Measurements from ENCODE around the gene MAGI3. TPM values are rescaled to one million over a fixed set of nuclear protein-coding genes. Genes with fewer than 3 reads are reported as not detected.

Gene MAGI3
- total and polyA plus RNA-seq, 4 experiments from 2014 or later: 3.5 to 6.7 (median 5.5) TPM

DNA sequence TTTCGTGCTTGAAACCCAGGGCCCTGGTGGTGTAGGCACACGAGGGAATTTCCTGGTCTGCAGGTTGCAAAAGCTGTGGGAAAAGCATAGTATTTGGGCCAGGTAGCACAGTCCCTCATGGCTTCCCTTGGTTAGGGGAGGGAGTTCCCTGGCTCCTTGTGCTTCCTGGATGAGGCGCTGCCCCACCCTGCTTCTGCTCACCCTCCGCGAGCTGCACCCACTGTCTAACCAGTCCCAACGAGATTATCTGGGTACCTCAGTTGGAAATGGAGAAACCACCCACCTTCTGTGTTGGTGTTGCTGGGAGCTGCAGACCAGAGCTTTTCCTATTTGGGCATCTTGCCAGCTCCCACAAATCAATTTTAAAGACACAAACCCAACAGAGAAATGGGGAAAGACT lies 186.0 kb downstream of the MAGI3 start:
- H3K9me3 ChIP-seq (ENCODE audit: control insufficient read depth in 1 of 2, low read length in 2 of 2): no peaks in the 10 kb centered on the region
- peaks cover 16 to 35% of the 10 kb centered on the region in 2 donors for H3K36me3 Mint-ChIP-seq
- H3K9me3 Mint-ChIP-seq: peaks cover 0 to 32% (median 22%) of the 10 kb centered on the region in 8 donors
- no peaks in the 10 kb centered on the region for H3K27me3 ChIP-seq (ENCODE audit: insufficient read depth, low read length)
- no peaks in the 10 kb centered on the region for H3K4me1 ChIP-seq (ENCODE audit: insufficient read depth, low read length)
- H3K27ac Mint-ChIP-seq: no peak overlapping the region
- no peaks in the 10 kb centered on the region for H3K36me3 ChIP-seq (ENCODE audit: insufficient read depth, low read length)
- no peak overlapping the region for H3K4me3 Mint-ChIP-seq
- DNase-seq: no peak
- no peak overlapping the region for H3K27ac ChIP-seq (ENCODE audit: low read depth, low read length)
- ChIA-PET POLR2A (ENCODE audit: partially characterized antibody) (no interaction called here), CTCF (ENCODE audit: partially characterized antibody) (no interaction called here)
- H3K27me3 Mint-ChIP-seq: no peaks in the 10 kb centered on the region
- H3K4me1 Mint-ChIP-seq: peaks cover 0 to 3% (median 1%) of the 10 kb centered on the region in 4 donors
- intact Hi-C loops (cut with micrococcal nuclease): no loop called here
- H3K4me3 ChIP-seq (ENCODE audit: low read length in 2 of 2): no peak overlapping the region

DNA sequence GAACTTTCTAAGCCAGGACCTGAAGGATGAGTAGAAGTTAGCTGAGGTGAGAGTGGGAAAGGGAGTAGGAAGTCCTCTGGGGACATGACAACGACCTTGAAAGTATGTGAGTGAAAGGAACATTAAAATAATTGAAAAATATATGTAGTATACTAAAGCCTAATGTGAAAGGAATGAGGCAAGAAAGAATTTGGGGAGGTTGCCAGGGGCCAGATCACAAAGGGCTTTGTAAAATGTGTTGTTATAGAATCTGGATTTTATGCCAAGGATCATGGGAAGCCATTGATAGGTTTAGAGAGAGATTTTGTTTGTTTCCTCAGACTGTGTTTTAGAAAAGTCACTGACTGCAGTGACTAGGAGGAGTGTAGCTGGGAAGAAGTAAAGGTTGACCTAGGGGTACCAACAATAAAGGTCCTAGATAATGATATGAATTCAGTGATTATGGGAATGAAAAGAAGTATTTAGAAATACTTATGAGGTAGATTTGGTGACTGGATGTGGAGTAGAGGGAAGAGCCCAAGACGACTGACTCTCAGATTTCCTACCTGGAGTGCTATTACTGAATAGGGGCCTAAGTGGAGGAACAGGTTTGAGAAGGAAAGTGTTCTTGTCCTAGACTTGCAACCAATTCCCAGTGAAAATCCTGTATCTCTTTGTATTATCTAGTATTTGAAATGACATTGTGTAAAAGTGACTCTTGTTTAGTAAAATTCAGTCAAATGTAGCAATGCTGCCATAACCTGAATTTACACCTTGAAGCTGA lies 189.1 kb downstream of the MAGI3 start:
- no peak overlapping the region for H3K27ac Mint-ChIP-seq
- H3K27me3 ChIP-seq (ENCODE audit: insufficient read depth, low read length): no peaks in the 10 kb centered on the region
- ChIA-PET POLR2A (ENCODE audit: partially characterized antibody) (no interaction called here), CTCF (ENCODE audit: partially characterized antibody) (no interaction called here)
- no peaks in the 10 kb centered on the region for H3K36me3 ChIP-seq (ENCODE audit: insufficient read depth, low read length)
- no peak overlapping the region for H3K4me3 Mint-ChIP-seq
- DNase-seq: no peak
- intact Hi-C loops (cut with micrococcal nuclease): no loop called here
- no peak overlapping the region for H3K4me3 ChIP-seq (ENCODE audit: low read length in 2 of 2)
- peaks cover 0 to 17% of the 10 kb centered on the region in 2 donors for H3K36me3 Mint-ChIP-seq
- H3K4me1 Mint-ChIP-seq: peaks cover 0 to 3% (median 0%) of the 10 kb centered on the region in 4 donors
- no peaks in the 10 kb centered on the region for H3K27me3 Mint-ChIP-seq
- H3K4me1 ChIP-seq (ENCODE audit: insufficient read depth, low read length): no peaks in the 10 kb centered on the region
- H3K9me3 Mint-ChIP-seq: peaks cover 0 to 6% (median 3%) of the 10 kb centered on the region in 8 donors
- no peaks in the 10 kb centered on the region for H3K9me3 ChIP-seq (ENCODE audit: control insufficient read depth in 1 of 2, low read length in 2 of 2)
- no peak overlapping the region for H3K27ac ChIP-seq (ENCODE audit: low read depth, low read length)

DNA sequence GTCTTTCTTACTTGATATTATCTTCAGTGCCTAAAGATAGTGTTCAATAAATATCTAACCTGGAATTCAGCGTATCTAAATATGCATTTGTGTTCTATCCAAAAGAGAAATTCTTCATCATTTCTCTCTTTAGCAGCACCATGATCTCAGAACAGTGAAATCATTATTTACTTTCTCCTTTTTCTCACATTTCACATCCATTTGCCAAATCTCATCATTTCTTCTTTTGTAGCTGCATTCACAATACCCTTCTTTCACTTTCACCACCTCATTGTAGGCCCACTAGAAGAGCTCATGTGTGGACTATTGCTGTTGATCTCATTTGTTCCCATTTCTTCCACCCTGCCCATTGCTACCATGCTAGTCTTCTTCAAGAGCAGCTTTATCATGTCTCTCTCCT lies 191.0 kb downstream of the MAGI3 start:
- no peak overlapping the region for H3K4me3 ChIP-seq (ENCODE audit: low read length in 2 of 2)
- H3K4me1 Mint-ChIP-seq: no peaks in the 10 kb centered on the region
- H3K4me1 ChIP-seq (ENCODE audit: insufficient read depth, low read length): no peaks in the 10 kb centered on the region
- H3K27ac Mint-ChIP-seq: no peak overlapping the region
- H3K27me3 ChIP-seq (ENCODE audit: insufficient read depth, low read length): no peaks in the 10 kb centered on the region
- H3K9me3 Mint-ChIP-seq: peaks cover 0 to 5% (median 0%) of the 10 kb centered on the region in 8 donors
- H3K36me3 ChIP-seq (ENCODE audit: insufficient read depth, low read length): no peaks in the 10 kb centered on the region
- H3K36me3 Mint-ChIP-seq: peaks cover 4 to 24% of the 10 kb centered on the region in 2 donors
- H3K27me3 Mint-ChIP-seq: no peaks in the 10 kb centered on the region
- DNase-seq: no peak
- intact Hi-C loops (cut with micrococcal nuclease): no loop called here
- no peak overlapping the region for H3K4me3 Mint-ChIP-seq
- ChIA-PET CTCF (ENCODE audit: partially characterized antibody) (no interaction called here), POLR2A (ENCODE audit: partially characterized antibody) (no interaction called here)
- H3K27ac ChIP-seq (ENCODE audit: low read depth, low read length): no peak overlapping the region
- no peaks in the 10 kb centered on the region for H3K9me3 ChIP-seq (ENCODE audit: control insufficient read depth in 1 of 2, low read length in 2 of 2)

DNA sequence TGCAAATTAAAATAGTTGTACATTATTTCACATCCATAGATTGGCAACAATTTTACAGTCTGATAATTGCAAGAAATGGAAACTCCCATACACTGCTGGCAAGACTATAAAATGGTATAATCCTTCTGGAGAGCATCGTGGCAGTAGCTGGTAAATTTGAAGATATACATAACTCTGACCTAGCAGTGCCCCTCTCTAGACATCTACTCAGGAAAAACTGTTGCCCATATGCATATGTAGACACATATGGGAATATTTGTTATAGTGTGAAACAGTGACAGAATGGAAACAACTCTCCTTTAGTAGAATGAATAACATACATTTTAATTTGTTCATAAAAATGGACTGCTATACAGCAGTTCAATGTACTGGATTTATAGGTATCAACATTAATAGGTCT lies 191.8 kb downstream of the MAGI3 start:
- Histone ChIP-seq H3K4me1 (ENCODE audit: insufficient read depth, low read length) (no peaks in the 10 kb centered on the region), H3K27me3 (ENCODE audit: insufficient read depth, low read length) (no peaks in the 10 kb centered on the region), H3K9me3 (ENCODE audit: control insufficient read depth in 1 of 2, low read length in 2 of 2) (no peaks in the 10 kb centered on the region), H3K4me3 (ENCODE audit: low read length in 2 of 2) (no peak overlapping the region), H3K36me3 (ENCODE audit: insufficient read depth, low read length) (no peaks in the 10 kb centered on the region), H3K27ac (ENCODE audit: low read depth, low read length) (no peak overlapping the region)
- H3K27ac Mint-ChIP-seq: no peak overlapping the region
- peaks cover 0 to 3% (median 0%) of the 10 kb centered on the region in 8 donors for H3K9me3 Mint-ChIP-seq
- H3K36me3 Mint-ChIP-seq: peaks cover 5 to 21% of the 10 kb centered on the region in 2 donors
- intact Hi-C loops (cut with micrococcal nuclease): no loop called here
- ChIA-PET POLR2A (ENCODE audit: partially characterized antibody) (no interaction called here), CTCF (ENCODE audit: partially characterized antibody) (no interaction called here)
- H3K4me3 Mint-ChIP-seq: no peak overlapping the region
- no peaks in the 10 kb centered on the region for H3K4me1 Mint-ChIP-seq
- H3K27me3 Mint-ChIP-seq: no peaks in the 10 kb centered on the region
- DNase-seq: no peak

DNA sequence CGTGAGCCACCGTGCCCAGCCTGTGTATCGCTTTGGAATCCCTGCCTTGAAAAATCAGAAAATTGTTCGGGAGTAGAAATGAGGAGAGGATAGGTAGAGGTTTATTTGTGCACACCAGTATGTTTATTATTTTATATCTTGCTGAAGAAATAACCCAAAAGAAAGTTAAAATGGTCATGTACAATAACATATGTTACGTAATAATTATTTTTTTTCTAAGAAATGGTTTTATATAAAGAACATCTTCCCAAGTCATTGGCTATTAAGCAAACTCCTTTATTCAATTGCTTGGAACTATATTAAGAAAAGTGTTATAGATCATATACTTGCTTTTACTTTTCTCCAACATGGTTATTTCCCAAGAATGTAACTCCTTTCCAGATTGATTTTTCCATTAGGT lies 197.2 kb downstream of the MAGI3 start:
- Mint-ChIP-seq H3K4me1 (no peaks in the 10 kb centered on the region), H3K4me3 (no peak overlapping the region), H3K36me3 (peaks cover 17 to 29% of the 10 kb centered on the region in 2 donors), H3K27me3 (no peaks in the 10 kb centered on the region), H3K27ac (no peak overlapping the region), H3K9me3 (peaks cover 0 to 3% (median 0%) of the 10 kb centered on the region in 8 donors)
- ChIA-PET CTCF (ENCODE audit: partially characterized antibody) (no interaction called here), POLR2A (ENCODE audit: partially characterized antibody) (no interaction called here)
- no peaks in the 10 kb centered on the region for H3K4me1 ChIP-seq (ENCODE audit: insufficient read depth, low read length)
- no peaks in the 10 kb centered on the region for H3K9me3 ChIP-seq (ENCODE audit: control insufficient read depth in 1 of 2, low read length in 2 of 2)
- no peak overlapping the region for H3K27ac ChIP-seq (ENCODE audit: low read depth, low read length)
- no peaks in the 10 kb centered on the region for H3K36me3 ChIP-seq (ENCODE audit: insufficient read depth, low read length)
- intact Hi-C loops (cut with micrococcal nuclease): no loop called here
- no peak overlapping the region for H3K4me3 ChIP-seq (ENCODE audit: low read length in 2 of 2)
- no peaks in the 10 kb centered on the region for H3K27me3 ChIP-seq (ENCODE audit: insufficient read depth, low read length)
- DNase-seq: no peak

DNA sequence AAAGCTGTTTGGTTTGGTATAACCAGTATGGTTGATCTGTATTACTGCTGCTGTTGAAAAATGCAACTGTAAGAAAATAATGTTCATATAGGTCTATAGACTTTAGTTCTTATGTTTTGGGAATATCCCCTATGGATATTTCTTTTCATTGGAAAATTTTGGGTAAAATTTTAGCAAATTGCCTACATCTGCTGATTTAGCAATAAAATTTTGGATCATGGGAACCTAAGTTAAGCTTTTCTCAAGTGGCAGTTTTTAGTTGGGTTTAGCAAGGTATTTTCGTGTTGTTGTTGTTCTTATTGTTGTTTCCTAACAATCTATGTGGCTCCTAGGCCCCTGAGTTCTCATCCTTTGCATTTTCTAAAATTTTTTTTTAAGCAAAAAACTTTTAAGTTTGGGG lies 201.9 kb downstream of the MAGI3 start:
- no peaks in the 10 kb centered on the region for H3K4me1 ChIP-seq (ENCODE audit: insufficient read depth, low read length)
- H3K27ac Mint-ChIP-seq: no peak overlapping the region
- peaks cover 0 to 21% (median 15%) of the 10 kb centered on the region in 8 donors for H3K9me3 Mint-ChIP-seq
- H3K27me3 Mint-ChIP-seq: no peaks in the 10 kb centered on the region
- H3K4me1 Mint-ChIP-seq: no peaks in the 10 kb centered on the region
- H3K27me3 ChIP-seq (ENCODE audit: insufficient read depth, low read length): no peaks in the 10 kb centered on the region
- H3K4me3 Mint-ChIP-seq: no peak overlapping the region
- H3K36me3 Mint-ChIP-seq: peaks cover 36 to 51% of the 10 kb centered on the region in 2 donors
- no peak overlapping the region for H3K4me3 ChIP-seq (ENCODE audit: low read length in 2 of 2)
- H3K36me3 ChIP-seq (ENCODE audit: insufficient read depth, low read length): no peaks in the 10 kb centered on the region
- peaks cover 0 to 4% of the 10 kb centered on the region in 2 donors for H3K9me3 ChIP-seq (ENCODE audit: control insufficient read depth in 1 of 2, low read length in 2 of 2)
- DNase-seq: no peak
- H3K27ac ChIP-seq (ENCODE audit: low read depth, low read length): no peak overlapping the region
- ChIA-PET CTCF (ENCODE audit: partially characterized antibody) (no interaction called here), POLR2A (ENCODE audit: partially characterized antibody) (no interaction called here)
- intact Hi-C loops (cut with micrococcal nuclease): no loop called here

DNA sequence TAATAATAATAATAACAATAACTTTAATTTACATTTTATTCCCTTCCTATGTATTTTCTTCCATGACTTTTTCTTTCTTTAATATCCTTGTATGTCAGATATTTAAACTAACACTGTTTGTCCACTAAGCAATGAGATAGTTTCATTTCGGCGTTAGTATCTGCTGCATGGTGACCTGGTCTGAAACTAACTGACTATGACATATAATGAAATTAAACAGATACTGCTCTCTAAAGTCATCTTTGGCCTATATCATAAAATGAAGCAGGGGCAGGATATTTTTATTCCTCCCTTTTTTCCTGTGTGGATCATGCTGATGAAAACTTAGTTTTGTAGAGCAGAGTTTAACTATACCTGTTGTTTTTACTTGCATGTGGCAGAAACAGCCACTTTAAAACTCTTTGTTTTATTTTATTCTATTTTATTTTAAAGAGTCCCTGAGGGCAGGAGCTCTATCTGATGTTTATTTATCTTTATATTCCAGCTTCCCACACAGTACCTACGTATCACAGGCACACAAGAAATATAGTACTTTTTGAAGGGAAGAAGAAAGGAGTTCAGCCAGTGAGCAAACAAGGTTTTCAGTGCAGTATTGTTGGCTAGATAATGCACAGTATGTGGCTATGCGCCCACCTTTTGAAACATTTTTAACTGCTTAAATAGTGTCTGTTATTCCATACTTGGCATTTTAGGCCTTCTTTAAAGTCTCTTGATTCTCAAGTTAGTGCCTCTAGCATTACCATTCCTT lies 203.4 kb downstream of the MAGI3 start:
- Histone ChIP-seq H3K27ac (ENCODE audit: low read depth, low read length) (no peak overlapping the region), H3K9me3 (ENCODE audit: control insufficient read depth in 1 of 2, low read length in 2 of 2) (peaks cover 4 to 8% of the 10 kb centered on the region in 2 donors), H3K27me3 (ENCODE audit: insufficient read depth, low read length) (no peaks in the 10 kb centered on the region), H3K36me3 (ENCODE audit: insufficient read depth, low read length) (peaks cover 4% of the 10 kb centered on the region), H3K4me1 (ENCODE audit: insufficient read depth, low read length) (no peaks in the 10 kb centered on the region), H3K4me3 (ENCODE audit: low read length in 2 of 2) (no peak overlapping the region)
- Mint-ChIP-seq H3K27me3 (no peaks in the 10 kb centered on the region), H3K9me3 (peaks cover 0 to 33% (median 25%) of the 10 kb centered on the region in 8 donors), H3K4me3 (no peak overlapping the region), H3K27ac (no peak overlapping the region), H3K4me1 (no peaks in the 10 kb centered on the region), H3K36me3 (peaks cover 45 to 59% of the 10 kb centered on the region in 2 donors)
- POLR2A ChIA-PET (ENCODE audit: partially characterized antibody): no interaction called here
- DNase-seq: no peak
- intact Hi-C loops (cut with micrococcal nuclease): no loop called here
- CTCF ChIA-PET (ENCODE audit: partially characterized antibody): no interaction called here
